CD8-positive, alpha-beta memory T cell (primary cell): ENCODE data around the gene NEURL1B. TPM values are rescaled to one million over a fixed set of nuclear protein-coding genes. Genes with fewer than 3 reads are reported as not detected.
"Not testable (repeated sequence)": the region's sequence is repeated elsewhere in the genome, so short reads cannot be mapped to it uniquely, and the experiment has no call there.

ENCODE experiments used
- CTCF ChIA-PET: fragments of 350-600 bp; sonication (Branson Sonifier 250); formaldehyde crosslinking; loops from one replicate; lab custom pipeline; 2021; ENCODE audit warnings: antibody characterized with exemption; lab: Charles Lee
- POLR2A ChIA-PET: fragments of 350-600 bp; sonication (Branson Sonifier 250); formaldehyde crosslinking; loops from one replicate; lab custom pipeline; 2021; ENCODE audit warnings: antibody characterized with exemption; lab: Charles Lee
- DNase-seq, 5 donors: peaks; one replicate each; pipeline versions ENCODE4 v3.0.0 to v3.0.0-alpha.2; 2020 to 2022; ENCODE audit warnings: mixed read lengths in 1 of 5
- H3K27ac ChIP-seq: one replicate; pipeline ENCODE4 v1.7.0; 2013; ENCODE audit warnings: low read depth, mild to moderate bottlenecking, low read length, moderate library complexity
- H3K27me3 ChIP-seq: 2 replicates; pipeline ENCODE4 v1.7.0; 2013; ENCODE audit warnings: low read length, mild to moderate bottlenecking; ENCODE audit not compliant: insufficient read depth, poor library complexity, severe bottlenecking
- H3K36me3 ChIP-seq: 2 replicates; pipeline ENCODE4 v1.7.0; 2013; ENCODE audit warnings: mild to moderate bottlenecking, low read length, moderate library complexity; ENCODE audit not compliant: insufficient read depth
- H3K4me1 ChIP-seq: 2 replicates; pipeline ENCODE4 v1.7.0; 2013; ENCODE audit warnings: mild to moderate bottlenecking, low read length, moderate library complexity; ENCODE audit not compliant: insufficient read depth
- H3K4me3 ChIP-seq: 2 replicates; pipeline ENCODE4 v1.7.0; 2013; ENCODE audit warnings: mild to moderate bottlenecking, low read length
- H3K9me3 ChIP-seq: 2 replicates; pipeline ENCODE4 v1.7.0; 2013; ENCODE audit warnings: mild to moderate bottlenecking, low read length
- H3K27ac Mint-ChIP-seq, 8 donors: one replicate each; pipeline ENCODE4 v1.8.0; 2020 to 2021; ENCODE audit warnings: mixed read lengths in 8 of 8, mild to moderate bottlenecking in 6 of 8, inconsistent platforms in 3 of 8, moderate library complexity in 3 of 8
- H3K27me3 Mint-ChIP-seq, 2 donors: one replicate each; pipeline ENCODE4 v1.8.0; 2020 to 2021; ENCODE audit warnings: mixed read lengths in 2 of 2, mild to moderate bottlenecking in 1 of 2, moderate library complexity in 1 of 2
- H3K36me3 Mint-ChIP-seq, 3 donors: one replicate each; pipeline ENCODE4 v1.8.0; 2020 to 2021; ENCODE audit warnings: mixed read lengths in 3 of 3, inconsistent platforms in 1 of 3, mild to moderate bottlenecking in 1 of 3
- H3K4me1 Mint-ChIP-seq, 3 donors: one replicate each; pipeline ENCODE4 v1.8.0; 2020 to 2021; ENCODE audit warnings: mixed read lengths in 3 of 3, inconsistent platforms in 1 of 3, mild to moderate bottlenecking in 1 of 3
- H3K4me3 Mint-ChIP-seq, 7 donors: one replicate each; pipeline ENCODE4 v1.8.0; 2020 to 2021; ENCODE audit warnings: mixed read lengths in 7 of 7, mild to moderate bottlenecking in 6 of 7, moderate library complexity in 4 of 7, inconsistent platforms in 2 of 7
- H3K9me3 Mint-ChIP-seq, 5 donors: one replicate each; pipeline ENCODE4 v1.8.0; 2020 to 2022; ENCODE audit warnings: mixed read lengths in 5 of 5, mild to moderate bottlenecking in 3 of 5, moderate library complexity in 2 of 5, inconsistent platforms in 1 of 5
- polyA plus RNA-seq: library from polyadenylated mRNA; unstranded; fragments of 300-500 nt; fragmentation: Illumina TruSeq; gene quantifications from one replicate; pipeline ENCODE4 v1.2.3, GENCODE V29; 2021
- total RNA-seq, 2 experiments: library from RNA; stranded (reverse); gene quantifications; one replicate each; pipeline ENCODE4 v1.2.3, GENCODE V29; 2021

NEURL1B gene
- total and polyA plus RNA-seq, 3 experiments from 2014 or later = 0.04 to 0.13 TPM; not detected in 1

DNA sequence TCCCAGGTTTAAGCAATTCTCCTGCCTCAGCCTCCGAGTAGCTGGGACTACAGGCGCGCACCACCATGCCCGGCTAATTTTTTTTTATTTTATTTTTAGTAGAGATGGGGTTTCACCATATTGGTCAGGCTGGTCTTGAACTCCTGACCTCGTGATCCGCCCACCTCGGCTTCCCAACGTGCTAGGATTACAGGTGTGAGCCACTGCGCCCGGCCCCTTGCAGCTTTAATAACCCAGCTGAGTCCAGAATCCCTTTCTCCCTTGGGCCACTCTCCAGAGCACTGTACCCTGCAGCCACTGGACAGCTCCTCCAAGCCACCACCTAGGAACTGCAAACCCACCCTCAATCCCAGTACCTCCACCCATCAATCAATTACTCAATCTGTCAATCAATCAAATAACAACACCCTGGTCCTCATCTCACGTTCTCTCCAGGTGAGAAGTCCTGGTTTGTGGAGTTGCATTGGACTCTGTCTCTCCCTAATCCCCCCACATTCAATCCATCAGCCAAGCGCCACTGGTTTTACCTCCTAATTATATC is 70.3 kb downstream of the NEURL1B start:
- H3K36me3 ChIP-seq, POLR2A ChIA-PET, H3K4me3 ChIP-seq, H3K36me3 Mint-ChIP-seq, DNase-seq, H3K27ac ChIP-seq, H3K9me3 ChIP-seq, H3K27me3 ChIP-seq, H3K9me3 Mint-ChIP-seq, H3K4me1 ChIP-seq, H3K4me3 Mint-ChIP-seq: not testable (repeated sequence)
- CTCF ChIA-PET = interaction anchor here (1.0 to 7.3 kb wide), 6 partner anchors 14 to 229 kb away, joined by 3 to 270 read pairs (median 22); partner anchors contain the start of gene DUSP1
- H3K27me3 Mint-ChIP-seq = peaks cover 13 to 40% of the 10 kb centered on the region in 2 donors
- peaks cover 11 to 13% (median 11%) of the 10 kb centered on the region in 3 donors for H3K4me1 Mint-ChIP-seq
- H3K27ac Mint-ChIP-seq = peak overlapping the region in 4 of 8 donors; percentile 57 to 77 (median 66)

DNA sequence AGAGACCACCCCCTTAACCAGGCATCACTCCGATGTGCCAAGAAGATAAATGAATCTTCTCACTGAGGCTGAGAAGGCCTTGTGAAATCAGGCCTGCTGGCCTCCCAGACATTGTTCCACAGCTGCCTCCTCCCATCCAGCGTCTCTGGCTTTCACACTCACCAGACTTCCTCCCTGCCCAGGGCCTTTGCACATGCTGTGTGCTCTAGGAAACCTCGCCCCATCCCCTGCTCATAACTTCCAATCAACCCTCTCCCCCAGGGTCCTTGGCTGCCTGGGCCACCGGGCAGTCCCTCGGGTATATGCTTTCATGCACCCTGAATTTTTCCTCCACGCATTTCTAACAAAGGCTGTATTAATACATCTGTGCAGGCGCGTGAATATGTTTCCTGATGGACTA is 71.5 kb downstream of the NEURL1B start:
- Histone ChIP-seq H3K27me3 (no peaks in the 10 kb centered on the region), H3K4me3 (no peak overlapping the region), H3K4me1 (peaks cover 12% of the 10 kb centered on the region), H3K27ac (no peak overlapping the region), H3K36me3 (no peaks in the 10 kb centered on the region), H3K9me3 (no peaks in the 10 kb centered on the region)
- no peak for DNase-seq
- peak overlapping the region in 5 of 8 donors; percentile 8 to 79 (median 53) for H3K27ac Mint-ChIP-seq
- ChIA-PET POLR2A (no interaction called here), CTCF (interaction anchor here (1.0 to 7.3 kb wide), 13 partner anchors 12 to 235 kb away, joined by 3 to 270 read pairs (median 5); partner anchors contain the start of gene DUSP1)
- peaks cover 0 to 2% (median 0%) of the 10 kb centered on the region in 5 donors for H3K9me3 Mint-ChIP-seq
- no peak overlapping the region for H3K4me3 Mint-ChIP-seq
- H3K36me3 Mint-ChIP-seq = no peaks in the 10 kb centered on the region
- H3K4me1 Mint-ChIP-seq = peaks cover 15 to 19% (median 18%) of the 10 kb centered on the region in 3 donors
- peaks cover 5 to 29% of the 10 kb centered on the region in 2 donors for H3K27me3 Mint-ChIP-seq

DNA sequence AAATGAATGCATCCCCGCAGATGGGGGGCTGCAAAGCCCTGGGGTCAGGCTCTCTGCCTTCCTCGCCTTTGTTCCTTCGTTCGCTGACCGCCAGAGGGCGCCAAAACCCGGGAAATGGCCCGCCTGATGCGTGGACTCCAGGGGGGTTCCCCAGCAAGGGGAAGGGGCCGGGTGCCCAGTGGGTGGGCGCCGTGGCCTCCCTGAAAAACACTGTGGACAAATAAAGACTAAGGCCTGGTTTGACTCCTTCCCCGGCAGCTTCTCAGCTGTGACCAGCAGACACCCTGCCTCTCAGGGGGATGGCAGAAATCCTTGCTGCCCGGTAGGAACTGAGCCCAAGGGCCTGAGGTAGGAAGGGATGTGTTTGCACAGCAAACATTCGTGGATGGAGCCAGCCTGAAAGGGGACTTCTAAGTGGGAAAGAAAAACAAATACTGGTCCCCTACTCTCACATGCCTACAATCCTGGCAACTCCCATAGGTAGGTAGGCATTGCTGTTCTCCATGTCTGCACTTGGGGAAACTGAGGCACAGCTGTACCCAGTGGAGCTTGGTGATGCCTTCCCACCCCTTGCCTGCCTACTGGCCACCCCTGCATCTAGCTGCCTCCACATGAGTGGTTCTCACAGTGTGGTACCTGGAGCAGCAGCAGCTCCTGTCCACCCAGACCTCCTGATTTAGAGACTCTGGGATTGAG is 72.2 kb downstream of the NEURL1B start:
- no peaks in the 10 kb centered on the region for H3K9me3 ChIP-seq
- H3K4me3 ChIP-seq = no peak overlapping the region
- H3K27ac Mint-ChIP-seq = peak overlapping the region in 5 of 8 donors; percentile 8 to 79 (median 53)
- peaks cover 12% of the 10 kb centered on the region for H3K4me1 ChIP-seq
- ChIA-PET CTCF (interaction anchor here (0.6 to 7.3 kb wide), 19 partner anchors 11 to 409 kb away, joined by 3 to 270 read pairs (median 5); partner anchors contain the start of genes DUSP1 and RPL26L1), POLR2A (interaction anchor here (2.2 kb wide), 1 partner anchor 220 kb away, joined by 8 read pairs; no protein-coding TSS in a partner anchor)
- H3K36me3 ChIP-seq = no peaks in the 10 kb centered on the region
- peak; percentile 57 to 84 (median 69) for DNase-seq
- no peaks in the 10 kb centered on the region for H3K36me3 Mint-ChIP-seq
- peaks cover 0 to 2% (median 0%) of the 10 kb centered on the region in 5 donors for H3K9me3 Mint-ChIP-seq
- no peak overlapping the region for H3K4me3 Mint-ChIP-seq
- H3K27ac ChIP-seq = no peak overlapping the region
- H3K27me3 ChIP-seq = no peaks in the 10 kb centered on the region
- peaks cover 15 to 19% (median 18%) of the 10 kb centered on the region in 3 donors for H3K4me1 Mint-ChIP-seq
- peaks cover 5 to 26% of the 10 kb centered on the region in 2 donors for H3K27me3 Mint-ChIP-seq

DNA sequence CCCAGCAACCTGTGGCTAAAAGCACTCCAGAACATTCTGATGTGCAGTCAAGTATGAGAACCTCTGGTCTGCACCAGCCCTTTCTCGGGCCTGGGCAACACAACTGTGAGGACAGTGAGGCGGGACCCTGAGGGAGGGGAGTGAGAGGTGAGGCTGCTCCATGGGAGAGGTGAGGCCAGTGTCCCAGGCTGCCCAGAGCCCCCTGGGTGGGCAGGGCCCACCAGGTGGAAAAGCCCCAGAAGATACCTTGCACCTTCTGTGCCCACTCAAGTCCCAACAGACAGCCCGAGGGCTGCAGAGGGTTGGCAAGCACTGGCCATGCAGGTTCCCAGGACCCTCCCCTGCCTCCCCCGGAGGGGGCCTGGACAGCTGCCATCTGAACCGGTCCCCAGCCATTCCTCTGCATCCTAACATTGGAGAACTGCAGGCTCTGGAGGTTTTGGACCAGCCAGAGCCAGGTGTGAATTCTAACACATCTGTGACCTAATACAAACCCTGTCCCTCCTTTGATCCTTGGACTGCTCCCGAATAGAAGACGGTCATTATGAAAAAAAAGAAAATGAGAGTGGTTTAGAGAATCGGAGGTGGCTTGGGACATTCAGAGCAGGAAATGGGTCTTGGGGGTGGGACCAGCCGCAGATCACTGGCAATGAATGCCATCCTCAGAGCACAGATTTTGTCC is 72.9 kb downstream of the NEURL1B start:
- no peaks in the 10 kb centered on the region for H3K9me3 ChIP-seq
- H3K4me1 Mint-ChIP-seq = peaks cover 15 to 19% (median 18%) of the 10 kb centered on the region in 3 donors
- H3K27me3 ChIP-seq = no peaks in the 10 kb centered on the region
- CTCF ChIA-PET = interaction anchor here (0.6 to 7.3 kb wide), 33 partner anchors 10 to 410 kb away, joined by 3 to 270 read pairs (median 5); partner anchors contain the start of genes DUSP1 and RPL26L1
- H3K36me3 ChIP-seq = no peaks in the 10 kb centered on the region
- H3K27ac Mint-ChIP-seq = peak overlapping the region in 5 of 8 donors; percentile 1 to 76 (median 36)
- no peaks in the 10 kb centered on the region for H3K36me3 Mint-ChIP-seq
- POLR2A ChIA-PET = interaction anchor here (1.1 to 2.2 kb wide), 4 partner anchors 51 to 219 kb away, joined by 5 to 9 read pairs (median 8); partner anchors contain the start of gene DUSP1
- H3K4me3 Mint-ChIP-seq = no peak overlapping the region
- DNase-seq = no peak
- peaks cover 3 to 24% of the 10 kb centered on the region in 2 donors for H3K27me3 Mint-ChIP-seq
- H3K27ac ChIP-seq = no peak overlapping the region
- H3K4me1 ChIP-seq = peaks cover 12% of the 10 kb centered on the region
- H3K9me3 Mint-ChIP-seq = peaks cover 0 to 2% (median 0%) of the 10 kb centered on the region in 5 donors
- no peak overlapping the region for H3K4me3 ChIP-seq

DNA sequence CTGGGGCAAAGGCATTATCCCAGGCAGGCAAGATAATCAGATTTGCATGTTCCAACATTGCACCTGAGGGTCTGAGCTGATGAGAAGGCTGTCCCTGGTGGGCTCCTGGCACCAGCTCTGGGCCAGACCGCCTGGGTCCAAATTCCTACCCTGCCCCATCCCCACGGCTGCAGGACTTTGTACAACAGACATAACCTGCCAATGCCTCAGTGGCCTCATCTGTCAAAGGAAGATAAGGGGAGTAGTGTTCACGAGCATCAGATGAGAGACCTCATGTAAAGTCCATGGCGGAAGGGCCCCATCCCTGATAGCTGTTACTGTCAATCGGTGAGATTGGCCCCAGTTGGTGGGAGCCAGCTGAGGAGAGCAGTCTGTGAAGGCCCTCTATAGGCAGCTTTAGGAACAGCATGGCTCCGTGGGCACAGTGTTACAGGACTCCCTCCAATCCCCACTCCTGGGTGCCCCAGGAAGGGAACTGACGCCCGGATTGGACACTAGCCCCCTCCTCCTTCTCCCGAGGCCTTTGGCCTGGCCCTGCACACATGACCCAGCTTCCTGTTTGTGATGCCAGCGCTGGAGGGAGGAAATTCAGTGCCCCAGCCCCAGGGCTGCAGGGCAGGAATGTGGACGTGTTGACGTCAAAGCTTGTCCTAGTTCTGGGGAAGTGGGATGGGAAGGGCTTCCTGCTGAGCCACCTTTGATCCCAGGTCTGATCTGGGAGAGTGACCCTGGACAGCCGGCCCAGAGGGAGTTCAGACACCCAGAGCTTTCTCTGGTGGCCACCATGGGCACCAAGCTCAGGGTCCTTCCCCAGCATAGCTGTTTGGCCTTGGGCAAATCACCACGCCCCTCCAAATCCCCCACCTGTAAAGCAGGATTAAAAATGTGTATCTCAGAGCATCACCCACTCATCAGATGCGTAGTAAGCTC is 73.7 kb downstream of the NEURL1B start:
- peak; percentile 50 to 74 (median 52) for DNase-seq
- peak overlapping the region in 1 of 7 donors; percentile 1 for H3K4me3 Mint-ChIP-seq
- H3K27ac ChIP-seq = no peak overlapping the region
- H3K4me1 Mint-ChIP-seq = peaks cover 15 to 20% (median 18%) of the 10 kb centered on the region in 3 donors
- H3K36me3 ChIP-seq = no peaks in the 10 kb centered on the region
- peaks cover 2 to 21% of the 10 kb centered on the region in 2 donors for H3K27me3 Mint-ChIP-seq
- peaks cover 0 to 2% (median 0%) of the 10 kb centered on the region in 5 donors for H3K9me3 Mint-ChIP-seq
- H3K27ac Mint-ChIP-seq = peak overlapping the region in 6 of 8 donors; percentile 12 to 82 (median 59)
- H3K9me3 ChIP-seq = no peaks in the 10 kb centered on the region
- peaks cover 12% of the 10 kb centered on the region for H3K4me1 ChIP-seq
- no peaks in the 10 kb centered on the region for H3K27me3 ChIP-seq
- ChIA-PET POLR2A (interaction anchor here (1.1 to 2.2 kb wide), 4 partner anchors 50 to 218 kb away, joined by 5 to 9 read pairs (median 8); partner anchors contain the start of gene DUSP1), CTCF (interaction anchor here (0.7 to 7.3 kb wide), 27 partner anchors 10 to 292 kb away, joined by 3 to 270 read pairs (median 6); partner anchors contain the start of genes DUSP1 and RPL26L1)
- H3K4me3 ChIP-seq = no peak overlapping the region
- H3K36me3 Mint-ChIP-seq = no peaks in the 10 kb centered on the region

DNA sequence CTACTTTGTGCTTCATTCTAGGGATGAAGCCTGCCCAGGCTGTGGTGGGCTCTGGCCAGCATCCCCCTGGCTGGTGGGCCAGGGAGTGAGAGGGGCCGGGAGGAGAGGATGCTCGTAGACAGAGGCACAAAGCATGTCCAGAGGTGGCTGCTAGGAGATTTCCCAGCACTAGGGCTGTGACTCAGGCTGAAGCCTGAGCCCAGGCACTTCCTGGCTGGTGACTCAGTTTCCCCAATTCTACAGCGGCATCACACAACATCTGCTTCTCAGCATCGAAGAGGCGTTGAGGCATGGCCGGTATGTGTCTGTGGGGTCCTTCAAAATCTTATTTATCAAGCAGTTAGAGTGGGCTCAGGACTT is 74.3 kb downstream of the NEURL1B start:
- Histone ChIP-seq H3K9me3 (no peaks in the 10 kb centered on the region), H3K4me3 (no peak overlapping the region), H3K4me1 (peaks cover 12% of the 10 kb centered on the region), H3K27ac (no peak overlapping the region), H3K27me3 (no peaks in the 10 kb centered on the region), H3K36me3 (no peaks in the 10 kb centered on the region)
- ChIA-PET POLR2A (interaction anchor here (1.4 to 2.2 kb wide), 3 partner anchors 55 to 217 kb away, joined by 5 to 9 read pairs (median 8); partner anchors contain the start of gene DUSP1), CTCF (interaction anchor here (1.0 to 7.3 kb wide), 22 partner anchors 9 to 246 kb away, joined by 3 to 270 read pairs (median 6); partner anchors contain the start of genes DUSP1 and RPL26L1)
- Mint-ChIP-seq H3K4me3 (no peak overlapping the region), H3K36me3 (no peaks in the 10 kb centered on the region), H3K9me3 (peaks cover 0 to 2% (median 0%) of the 10 kb centered on the region in 5 donors), H3K27ac (peak overlapping the region in 3 of 8 donors; percentile 27 to 44 (median 42)), H3K27me3 (peaks cover 2 to 19% of the 10 kb centered on the region in 2 donors), H3K4me1 (peaks cover 15 to 26% (median 18%) of the 10 kb centered on the region in 3 donors)
- DNase-seq = peak in 1 of 5 donors; percentile 11
